Measurements from ENCODE around the gene TYRO3. TPM values are rescaled to one million over a fixed set of nuclear protein-coding genes. Genes with fewer than 3 reads are reported as not detected.
"Not testable (repeated sequence)": the region's sequence is repeated elsewhere in the genome, so short reads cannot be mapped to it uniquely, and the experiment has no call there.

Gene TYRO3
- total and polyA plus RNA-seq, 11 donors, result 2.5 to 15.4 (median 3.7) TPM

DNA sequence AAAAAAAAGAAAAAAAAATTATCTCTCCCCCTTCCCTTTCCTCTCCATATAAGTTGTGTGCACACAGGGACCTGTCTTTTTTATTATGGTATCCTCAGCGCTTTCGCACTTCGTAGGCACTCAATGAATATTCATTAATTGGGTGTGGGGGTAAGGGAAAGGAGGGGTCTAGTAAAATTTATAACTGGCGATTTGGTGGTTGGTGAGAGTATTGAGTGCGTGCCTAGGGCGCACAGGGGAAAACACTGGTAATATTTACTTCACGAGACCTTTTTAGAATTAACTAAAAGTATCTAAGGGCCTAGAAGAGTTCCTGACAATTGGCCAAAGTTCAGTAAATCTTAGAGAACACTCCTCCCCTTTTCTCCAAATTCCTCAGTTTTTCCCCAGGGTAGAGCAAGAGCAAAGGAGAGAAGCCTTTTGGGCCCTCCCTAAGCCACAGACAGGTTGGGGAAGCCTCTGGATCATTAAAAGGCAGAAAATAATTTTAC is 25.7 kb downstream of the TYRO3 start:
- Histone ChIP-seq H3K27me3 (peaks cover 0 to 8% (median 0%) of the 10 kb centered on the region in 9 donors), H3K9me3 (no peaks in the 10 kb centered on the region), H3K27ac (peak overlapping the region in 6 of 12 donors; percentile 8 to 77 (median 50)), H3K36me3 (no peaks in the 10 kb centered on the region), H3K4me3 (peak overlapping the region in 11 of 12 donors; percentile 31 to 71 (median 56)), H3K4me1 (peaks cover 0 to 12% (median 6%) of the 10 kb centered on the region in 12 donors)
- WGBS, 4 donors, result 96 to 97% (median 97%) methylated on average over 7 of the region's 7 CpGs
- intact Hi-C loops (cut with DNase I), result loop anchor here in 1 of 10 donors (1.0 kb wide), 1 partner anchor 26 kb away; no protein-coding TSS in a partner anchor
- no peak for TF ChIP-seq POLR2A (IDR thresholded peaks at IDR 0.05)
- TF ChIP-seq, protein P1, sequence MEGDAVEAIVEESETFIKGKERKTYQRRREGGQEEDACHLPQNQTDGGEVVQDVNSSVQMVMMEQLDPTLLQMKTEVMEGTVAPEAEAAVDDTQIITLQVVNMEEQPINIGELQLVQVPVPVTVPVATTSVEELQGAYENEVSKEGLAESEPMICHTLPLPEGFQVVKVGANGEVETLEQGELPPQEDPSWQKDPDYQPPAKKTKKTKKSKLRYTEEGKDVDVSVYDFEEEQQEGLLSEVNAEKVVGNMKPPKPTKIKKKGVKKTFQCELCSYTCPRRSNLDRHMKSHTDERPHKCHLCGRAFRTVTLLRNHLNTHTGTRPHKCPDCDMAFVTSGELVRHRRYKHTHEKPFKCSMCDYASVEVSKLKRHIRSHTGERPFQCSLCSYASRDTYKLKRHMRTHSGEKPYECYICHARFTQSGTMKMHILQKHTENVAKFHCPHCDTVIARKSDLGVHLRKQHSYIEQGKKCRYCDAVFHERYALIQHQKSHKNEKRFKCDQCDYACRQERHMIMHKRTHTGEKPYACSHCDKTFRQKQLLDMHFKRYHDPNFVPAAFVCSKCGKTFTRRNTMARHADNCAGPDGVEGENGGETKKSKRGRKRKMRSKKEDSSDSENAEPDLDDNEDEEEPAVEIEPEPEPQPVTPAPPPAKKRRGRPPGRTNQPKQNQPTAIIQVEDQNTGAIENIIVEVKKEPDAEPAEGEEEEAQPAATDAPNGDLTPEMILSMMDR (IDR thresholded peaks at IDR 0.05), result no peak
- DNase-seq (no peak), ATAC-seq (peak in 1 of 4 donors; percentile 12)

DNA sequence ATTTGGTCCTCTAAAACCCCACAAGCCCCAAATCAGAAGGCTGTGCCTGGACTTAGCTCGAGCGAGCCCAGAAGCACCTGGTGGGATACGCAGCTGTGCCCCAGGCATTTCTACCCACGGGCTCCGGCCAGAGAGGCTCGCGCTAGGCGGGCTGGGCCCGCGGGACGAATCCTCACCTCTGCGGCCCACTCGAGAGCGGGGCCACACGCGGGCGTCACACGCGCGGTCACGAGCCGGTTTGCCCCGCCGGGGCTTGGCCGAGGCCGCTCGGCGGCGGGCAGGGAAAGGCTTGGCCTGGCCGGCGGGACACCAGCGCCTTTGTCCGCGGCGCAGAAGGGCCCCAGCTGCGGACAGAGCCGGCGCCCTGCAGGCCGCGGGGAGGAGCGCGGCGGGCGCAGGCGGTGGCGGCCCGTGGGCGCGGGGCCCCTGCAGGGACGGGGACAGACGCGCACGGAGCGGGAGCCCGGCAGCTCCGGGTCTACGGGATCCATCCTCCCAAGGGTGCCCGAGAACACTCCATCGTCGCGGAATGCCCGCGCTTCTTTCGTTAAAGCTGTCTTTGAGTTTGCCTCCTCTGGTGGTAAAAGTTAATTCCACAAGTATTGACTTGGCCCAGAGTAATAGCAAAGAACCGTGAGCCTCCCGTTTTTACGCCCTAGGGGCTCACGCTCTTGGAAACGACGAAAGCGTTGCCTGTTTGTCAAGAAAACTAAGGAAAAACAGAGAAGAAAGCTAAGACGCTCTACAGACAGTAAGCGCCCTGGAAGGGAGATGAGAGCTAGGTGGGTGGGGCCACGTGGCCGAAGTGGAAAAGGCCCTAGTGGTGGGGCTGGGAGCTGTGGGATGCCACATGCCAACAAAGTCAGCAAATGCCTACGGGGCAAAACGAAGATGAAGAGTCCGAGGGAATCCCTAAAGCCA is 26.4 kb downstream of the TYRO3 start:
- Histone ChIP-seq H3K4me1 (peaks cover 0 to 12% (median 6%) of the 10 kb centered on the region in 12 donors), H3K36me3 (no peaks in the 10 kb centered on the region), H3K9me3 (no peaks in the 10 kb centered on the region), H3K27ac (peak overlapping the region in 10 of 12 donors; percentile 8 to 77 (median 42)), H3K4me3 (peak overlapping the region; percentile 22 to 71 (median 56)), H3K27me3 (peaks cover 0 to 8% (median 0%) of the 10 kb centered on the region in 9 donors)
- peak; percentile 64 to 90 (median 84) for ATAC-seq
- 4 to 17% (median 5%) methylated on average over 26 to 78 of the region's 78 CpGs for WGBS, 4 donors
- intact Hi-C loops (cut with DNase I), result loop anchor here in 1 of 10 donors (1.0 kb wide), 1 partner anchor 27 kb away; no protein-coding TSS in a partner anchor
- no peak for TF ChIP-seq POLR2A (IDR thresholded peaks at IDR 0.05)
- TF ChIP-seq, protein P1 (IDR thresholded peaks at IDR 0.05), result peak in 10 of 12 donors; percentile 15 to 54 (median 41)
- peak in 4 of 5 donors; percentile 43 to 64 (median 50) for DNase-seq

DNA sequence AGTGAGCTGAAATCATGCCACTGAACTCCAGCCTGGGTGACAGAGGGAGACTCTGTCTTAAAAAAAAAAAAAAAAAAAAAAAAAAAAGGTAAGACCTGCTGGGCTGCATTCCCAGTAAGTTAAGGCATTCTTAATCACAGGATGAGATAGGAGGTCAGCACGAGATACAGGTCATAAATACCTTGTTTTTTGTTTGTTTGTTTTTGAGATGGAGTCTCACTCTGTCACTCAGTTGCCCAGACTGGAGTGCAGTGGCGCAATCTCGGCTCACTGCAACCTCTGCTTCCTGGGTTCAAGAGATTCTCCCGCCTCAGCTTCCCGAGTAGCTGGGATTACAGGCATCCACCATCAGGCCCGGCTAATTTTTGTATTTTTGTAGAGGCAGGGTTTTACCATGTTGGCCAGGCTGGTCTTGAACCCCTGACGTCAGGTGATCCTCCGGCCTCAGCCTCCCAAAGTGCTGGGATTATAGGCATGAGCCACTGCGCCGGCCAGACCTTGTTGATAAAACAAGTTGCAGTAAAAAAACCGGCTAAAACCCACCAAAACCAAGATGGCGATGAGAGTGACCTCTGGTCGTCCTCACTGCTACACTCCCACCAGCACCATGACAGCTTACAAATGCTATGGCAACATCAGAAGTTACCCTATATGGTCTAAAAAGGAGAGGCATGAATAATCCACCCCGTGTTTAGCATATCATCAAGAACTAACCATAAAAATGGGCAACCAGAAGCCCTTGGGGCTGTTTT is 27.7 kb downstream of the TYRO3 start:
- H3K4me3 ChIP-seq; ATAC-seq; H3K9me3 ChIP-seq; H3K27me3 ChIP-seq; H3K27ac ChIP-seq; H3K36me3 ChIP-seq; DNase-seq; intact Hi-C loops (cut with DNase I): not testable (repeated sequence)
- 93 to 97% (median 94%) methylated on average over 14 of the region's 14 CpGs for WGBS, 4 donors
- peaks cover 0 to 12% (median 6%) of the 10 kb centered on the region in 12 donors for H3K4me1 ChIP-seq

DNA sequence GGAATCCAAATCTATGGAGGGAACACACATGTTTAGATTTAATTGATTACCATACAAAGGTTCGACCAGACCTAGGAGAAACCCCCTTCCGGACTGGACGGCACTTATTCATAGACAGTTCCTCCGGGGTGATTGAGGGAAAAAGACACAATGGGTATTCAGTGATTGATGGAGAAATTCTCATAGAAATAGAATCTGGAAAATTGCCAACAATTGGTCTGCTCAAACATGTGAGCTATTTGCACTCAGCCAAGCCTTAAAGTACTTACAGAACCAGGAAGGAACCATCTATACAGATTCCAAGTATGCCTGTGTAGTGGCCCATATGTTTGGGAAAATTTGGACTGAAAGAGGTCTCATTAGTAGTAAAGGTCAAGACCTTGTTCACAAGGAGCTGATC is 30.0 kb downstream of the TYRO3 start:
- H3K4me3 ChIP-seq; intact Hi-C loops (cut with DNase I); ATAC-seq; H3K36me3 ChIP-seq; DNase-seq; H3K27me3 ChIP-seq; H3K27ac ChIP-seq; H3K9me3 ChIP-seq: not testable (repeated sequence)
- 61 to 90% (median 76%) methylated on average over 4 of the region's 4 CpGs for WGBS, 4 donors
- H3K4me1 ChIP-seq, result peaks cover 0 to 12% (median 6%) of the 10 kb centered on the region in 12 donors

DNA sequence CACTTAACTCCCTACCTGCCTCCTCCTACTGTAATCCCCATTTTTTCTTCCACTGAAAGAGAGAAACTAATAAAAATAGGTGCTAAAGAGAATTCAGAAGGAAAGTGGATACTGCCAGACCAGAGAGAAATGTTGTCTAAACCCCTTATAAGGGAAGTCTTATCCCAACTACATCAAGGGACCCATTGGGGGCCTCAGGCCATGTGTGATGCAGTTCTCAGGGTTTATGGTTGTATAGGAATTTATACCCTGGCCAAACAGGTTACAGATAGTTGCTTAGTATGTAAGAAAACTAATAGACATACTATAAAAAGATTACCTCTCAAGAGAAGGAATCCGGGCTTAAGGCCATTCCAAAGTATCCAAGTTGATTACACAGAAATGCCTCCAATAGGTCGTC is 30.6 kb downstream of the TYRO3 start:
- 73 to 88% (median 78%) methylated on average over 2 of the region's 2 CpGs for WGBS, 4 donors
- intact Hi-C loops (cut with DNase I); H3K27ac ChIP-seq; H3K4me3 ChIP-seq; H3K9me3 ChIP-seq; DNase-seq; H3K27me3 ChIP-seq; ATAC-seq; H3K36me3 ChIP-seq: not testable (repeated sequence)
- peaks cover 0 to 12% (median 6%) of the 10 kb centered on the region in 12 donors for H3K4me1 ChIP-seq

DNA sequence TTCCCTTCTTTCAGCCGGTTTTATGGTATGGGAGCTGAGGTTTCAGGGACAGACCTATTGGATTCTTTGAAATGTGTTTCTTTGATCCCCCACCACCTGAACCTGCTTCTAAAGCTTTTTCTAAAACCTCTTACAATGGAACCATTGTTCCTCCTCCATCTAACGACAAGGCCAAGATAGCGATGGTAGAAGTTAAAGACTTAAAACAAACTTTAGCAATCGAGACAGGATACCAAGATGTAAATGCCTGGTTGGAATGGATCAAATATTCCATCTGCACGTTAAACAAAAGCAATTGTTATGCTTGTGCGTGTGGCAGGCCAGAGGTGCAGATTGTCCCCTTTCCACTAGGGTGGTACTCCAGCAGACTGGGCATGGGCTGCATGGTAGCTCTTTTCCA is 32.2 kb downstream of the TYRO3 start:
- H3K4me1 ChIP-seq; intact Hi-C loops (cut with DNase I); H3K9me3 ChIP-seq; H3K27me3 ChIP-seq; H3K36me3 ChIP-seq; H3K27ac ChIP-seq; ATAC-seq; H3K4me3 ChIP-seq; DNase-seq: not testable (repeated sequence)
- WGBS, 4 donors, result 76 to 84% (median 82%) methylated on average over 6 of the region's 6 CpGs

DNA sequence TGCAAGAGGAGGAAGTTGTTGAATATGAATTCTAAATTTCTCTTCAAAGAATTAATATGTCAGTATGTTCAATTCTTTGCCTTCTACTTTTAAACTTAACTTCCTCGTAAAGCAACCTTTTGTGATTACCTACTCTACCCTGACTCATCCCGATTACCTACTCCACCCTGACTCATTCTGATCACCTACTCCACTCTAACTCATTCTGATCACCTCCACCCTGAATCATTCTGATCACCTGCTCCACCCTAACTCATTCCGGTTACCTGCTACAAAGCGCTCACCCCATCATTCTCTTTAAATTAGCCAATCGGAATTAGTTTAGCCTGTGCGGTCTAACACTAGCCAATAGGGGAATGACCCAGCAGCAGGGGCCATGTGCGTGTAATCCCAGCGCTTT is 33.7 kb downstream of the TYRO3 start:
- intact Hi-C loops (cut with DNase I); ATAC-seq; H3K36me3 ChIP-seq; H3K27ac ChIP-seq; DNase-seq; H3K9me3 ChIP-seq; H3K4me3 ChIP-seq; H3K4me1 ChIP-seq; H3K27me3 ChIP-seq: not testable (repeated sequence)
- WGBS, 4 donors, result 95 to 96% (median 95%) methylated on average over 8 of the region's 8 CpGs

All from heart left ventricle (tissue), 16 donors.